DND-41 (cell line): ENCODE measurements around the gene FOXK2.

ENCODE experiments used
- ATAC-seq: fragments of 200-7000 bp; cut with Tn5 transposase; 3 replicates; pipeline ENCODE4 v1.9.1; 2021; ENCODE audit warnings: low read depth; ENCODE audit not compliant: insufficient read depth
- DNase-seq: peaks from one replicate; pipeline ENCODE4 v3.0.0-alpha.2; 2020
- H2AFZ ChIP-seq: 2 replicates; pipeline ENCODE4 v1.6.0; 2012; ENCODE audit warnings: low read depth, low read length
- H3K27ac ChIP-seq: 2 replicates; pipeline ENCODE4 v1.5.1; 2012; ENCODE audit warnings: low read length, inconsistent platforms
- H3K27me3 ChIP-seq: fragments of 200-600 bp; sonication (generic); 2 replicates; pipeline ENCODE4 v1.6.0; 2012; ENCODE audit warnings: low read length, mild to moderate bottlenecking, inconsistent platforms; ENCODE audit not compliant: insufficient read depth, poor library complexity
- H3K36me3 ChIP-seq: 2 replicates; pipeline ENCODE4 v1.5.1; 2012; ENCODE audit warnings: low read length, inconsistent platforms; ENCODE audit not compliant: insufficient read depth
- H3K4me1 ChIP-seq: 2 replicates; pipeline ENCODE4 v1.5.1; 2012; ENCODE audit warnings: mild to moderate bottlenecking, low read length; ENCODE audit not compliant: insufficient read depth
- H3K4me2 ChIP-seq: 2 replicates; pipeline ENCODE4 v1.6.0; 2012; ENCODE audit warnings: mild to moderate bottlenecking, moderate library complexity, low read length, inconsistent platforms; ENCODE audit not compliant: insufficient read depth
- H3K4me3 ChIP-seq, 2 experiments: fragments of 200-600 bp in 1 of 2; shearing (Covaris generic) in 1 of 2; 2 replicates each; pipeline ENCODE4 v1.5.1; 2012 to 2016; ENCODE audit warnings: inconsistent platforms in 2 of 2, low read length in 2 of 2, mild to moderate bottlenecking in 2 of 2, low read depth in 1 of 2, moderate library complexity in 1 of 2
- H3K79me2 ChIP-seq: 2 replicates; pipeline ENCODE4 v1.6.0; 2012; ENCODE audit warnings: low read length, inconsistent platforms; ENCODE audit not compliant: insufficient read depth
- H3K9ac ChIP-seq: 2 replicates; pipeline ENCODE4 v1.6.0; 2012; ENCODE audit warnings: low read depth, mild to moderate bottlenecking, inconsistent platforms, low read length, moderate library complexity
- H3K9me3 ChIP-seq: 2 replicates; pipeline ENCODE4 v1.5.1; 2012; ENCODE audit warnings: low read length, moderate library complexity, mild to moderate bottlenecking, inconsistent platforms; ENCODE audit not compliant: insufficient read depth, severe bottlenecking
- H4K20me1 ChIP-seq: 2 replicates; pipeline ENCODE4 v1.6.0; 2012; ENCODE audit warnings: low read length; ENCODE audit not compliant: insufficient read depth
- EZH2 ChIP-seq: IDR thresholded peaks from 3 replicates; pipeline ENCODE4 v1.6.1; 2012; ENCODE audit warnings: borderline replicate concordance, low read depth, mild to moderate bottlenecking, moderate library complexity, low read length, inconsistent platforms; ENCODE audit not compliant: severe bottlenecking
- TF ChIP-seq, protein P1 (sequence below): IDR thresholded peaks from 2 replicates; pipeline ENCODE4 v1.5.1; 2012; ENCODE audit warnings: borderline replicate concordance, low read length, moderate library complexity, mild to moderate bottlenecking; ENCODE audit not compliant: poor library complexity, severe bottlenecking; ENCODE audit errors: extremely low read depth

The FOXK2 gene

DNA sequence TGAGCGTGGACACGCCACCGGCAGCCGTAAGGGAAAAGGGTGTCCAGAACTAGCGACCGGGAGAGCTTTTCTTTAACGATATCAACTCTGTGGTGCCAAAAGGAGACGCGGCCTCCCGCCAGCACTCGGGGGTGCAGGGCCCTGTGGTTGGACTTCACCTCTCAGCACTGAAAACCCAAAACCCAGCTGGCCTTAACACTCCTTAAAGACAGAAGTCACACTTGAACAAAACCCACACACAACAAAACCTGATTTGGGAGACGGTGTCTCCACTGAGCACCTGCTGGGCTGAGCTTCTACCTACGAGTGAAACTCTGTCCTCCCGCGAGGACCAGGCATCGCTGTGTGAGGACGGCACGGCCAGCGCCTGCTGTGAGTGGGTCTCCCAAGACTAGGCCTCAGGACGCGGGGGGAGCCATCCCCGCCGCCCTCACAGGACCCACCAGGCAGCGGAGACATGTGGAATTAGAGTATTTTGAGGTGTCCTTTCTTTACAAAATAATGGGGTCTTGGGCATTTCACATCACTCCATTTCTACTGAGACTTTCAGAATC is 82.0 kb downstream of the FOXK2 start:
- TF ChIP-seq, protein P1, sequence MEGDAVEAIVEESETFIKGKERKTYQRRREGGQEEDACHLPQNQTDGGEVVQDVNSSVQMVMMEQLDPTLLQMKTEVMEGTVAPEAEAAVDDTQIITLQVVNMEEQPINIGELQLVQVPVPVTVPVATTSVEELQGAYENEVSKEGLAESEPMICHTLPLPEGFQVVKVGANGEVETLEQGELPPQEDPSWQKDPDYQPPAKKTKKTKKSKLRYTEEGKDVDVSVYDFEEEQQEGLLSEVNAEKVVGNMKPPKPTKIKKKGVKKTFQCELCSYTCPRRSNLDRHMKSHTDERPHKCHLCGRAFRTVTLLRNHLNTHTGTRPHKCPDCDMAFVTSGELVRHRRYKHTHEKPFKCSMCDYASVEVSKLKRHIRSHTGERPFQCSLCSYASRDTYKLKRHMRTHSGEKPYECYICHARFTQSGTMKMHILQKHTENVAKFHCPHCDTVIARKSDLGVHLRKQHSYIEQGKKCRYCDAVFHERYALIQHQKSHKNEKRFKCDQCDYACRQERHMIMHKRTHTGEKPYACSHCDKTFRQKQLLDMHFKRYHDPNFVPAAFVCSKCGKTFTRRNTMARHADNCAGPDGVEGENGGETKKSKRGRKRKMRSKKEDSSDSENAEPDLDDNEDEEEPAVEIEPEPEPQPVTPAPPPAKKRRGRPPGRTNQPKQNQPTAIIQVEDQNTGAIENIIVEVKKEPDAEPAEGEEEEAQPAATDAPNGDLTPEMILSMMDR, result no peak
- no peak overlapping the region for H3K4me3 ChIP-seq
- no peak overlapping the region for H3K9ac ChIP-seq
- no peak overlapping the region for H3K27ac ChIP-seq
- no peaks in the 10 kb centered on the region for H3K27me3 ChIP-seq
- ATAC-seq, result no peak
- no peaks in the 10 kb centered on the region for H3K9me3 ChIP-seq
- no peaks in the 10 kb centered on the region for H3K4me1 ChIP-seq
- no peak for DNase-seq
- peaks cover 88% of the 10 kb centered on the region for H3K36me3 ChIP-seq
- no peak overlapping the region for H3K4me2 ChIP-seq
- H2AFZ ChIP-seq, result no peak overlapping the region
- H4K20me1 ChIP-seq, result peaks cover 57% of the 10 kb centered on the region
- H3K79me2 ChIP-seq, result peaks cover 24% of the 10 kb centered on the region

DNA sequence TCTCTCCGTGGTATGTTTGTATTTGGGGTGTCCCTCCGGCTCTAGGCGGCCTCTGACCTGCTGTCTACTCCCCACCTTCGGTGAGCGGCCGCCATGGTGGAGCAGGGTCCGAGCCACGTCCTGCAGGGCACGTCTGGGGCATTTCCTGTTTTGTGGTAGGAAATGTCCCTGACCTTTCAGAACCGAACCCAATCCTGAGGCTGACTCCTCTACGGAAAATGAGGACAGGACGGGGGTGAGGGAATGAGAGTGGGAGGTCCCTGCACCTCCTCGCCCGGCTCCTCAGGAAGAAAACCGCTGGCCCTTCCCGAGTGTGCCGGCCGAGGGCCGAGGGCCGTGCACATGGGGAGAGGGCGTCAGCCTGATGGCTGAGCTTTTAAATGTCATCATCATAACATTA is 83.0 kb downstream of the FOXK2 start:
- Histone ChIP-seq H4K20me1 (peaks cover 51% of the 10 kb centered on the region), H3K4me3 (no peak overlapping the region), H3K9me3 (no peaks in the 10 kb centered on the region), H3K9ac (no peak overlapping the region), H3K4me2 (no peak overlapping the region), H3K79me2 (peaks cover 20% of the 10 kb centered on the region), H3K27me3 (no peaks in the 10 kb centered on the region), H3K36me3 (peaks cover 78% of the 10 kb centered on the region), H3K27ac (no peak overlapping the region), H2AFZ (no peak overlapping the region), H3K4me1 (no peaks in the 10 kb centered on the region)
- ATAC-seq, result no peak
- no peak for DNase-seq
- TF ChIP-seq EZH2, result no peak
- TF ChIP-seq, protein P1, result no peak

DNA sequence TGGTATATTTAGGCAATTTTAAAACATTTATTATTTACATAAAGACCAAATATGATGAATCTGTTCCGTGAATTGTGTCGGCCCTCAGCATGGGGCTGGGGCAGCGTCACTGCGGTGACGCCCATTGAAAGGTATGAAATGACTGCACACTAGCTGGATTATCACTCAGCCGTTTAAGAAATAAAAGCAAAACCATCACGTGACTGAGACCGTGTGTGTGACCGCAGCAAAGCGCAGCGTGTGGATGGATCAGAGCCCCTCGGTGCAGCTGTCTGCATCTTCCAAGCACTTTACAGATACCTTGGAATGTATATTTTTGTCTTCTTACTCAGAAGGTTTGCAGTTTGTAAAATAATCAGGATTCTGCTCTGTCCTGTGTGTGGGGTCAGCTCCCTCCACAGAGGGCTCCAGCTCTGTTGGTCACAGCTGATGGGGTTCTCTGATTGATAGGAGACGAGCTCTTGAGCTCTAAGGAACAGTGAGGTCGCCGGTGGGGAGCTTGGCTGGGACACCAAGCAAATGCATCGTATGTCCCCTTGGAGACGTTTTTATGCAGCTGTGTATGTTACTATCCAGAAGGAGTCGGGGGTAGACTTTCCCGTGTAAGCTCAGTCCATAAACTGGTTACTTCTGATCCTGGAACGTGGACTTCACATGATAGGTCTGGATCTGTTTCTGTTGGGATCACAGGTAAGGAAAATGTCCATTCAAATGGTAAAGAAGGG is 83.6 kb downstream of the FOXK2 start:
- Histone ChIP-seq H3K36me3 (peaks cover 74% of the 10 kb centered on the region), H3K4me3 (no peak overlapping the region), H3K27ac (no peak overlapping the region), H3K4me2 (no peak overlapping the region), H3K27me3 (no peaks in the 10 kb centered on the region), H3K9me3 (no peaks in the 10 kb centered on the region), H3K79me2 (peaks cover 20% of the 10 kb centered on the region), H4K20me1 (peaks cover 54% of the 10 kb centered on the region), H2AFZ (no peak overlapping the region), H3K4me1 (no peaks in the 10 kb centered on the region), H3K9ac (no peak overlapping the region)
- TF ChIP-seq, protein P1, result no peak
- no peak for TF ChIP-seq EZH2
- ATAC-seq (no peak), DNase-seq (no peak)
